Measurements from ENCODE around the gene DOC2B.
"Not testable (repeated sequence)": the region's sequence is repeated elsewhere in the genome, so short reads cannot be mapped to it uniquely, and the experiment has no call there.

DOC2B gene

DNA sequence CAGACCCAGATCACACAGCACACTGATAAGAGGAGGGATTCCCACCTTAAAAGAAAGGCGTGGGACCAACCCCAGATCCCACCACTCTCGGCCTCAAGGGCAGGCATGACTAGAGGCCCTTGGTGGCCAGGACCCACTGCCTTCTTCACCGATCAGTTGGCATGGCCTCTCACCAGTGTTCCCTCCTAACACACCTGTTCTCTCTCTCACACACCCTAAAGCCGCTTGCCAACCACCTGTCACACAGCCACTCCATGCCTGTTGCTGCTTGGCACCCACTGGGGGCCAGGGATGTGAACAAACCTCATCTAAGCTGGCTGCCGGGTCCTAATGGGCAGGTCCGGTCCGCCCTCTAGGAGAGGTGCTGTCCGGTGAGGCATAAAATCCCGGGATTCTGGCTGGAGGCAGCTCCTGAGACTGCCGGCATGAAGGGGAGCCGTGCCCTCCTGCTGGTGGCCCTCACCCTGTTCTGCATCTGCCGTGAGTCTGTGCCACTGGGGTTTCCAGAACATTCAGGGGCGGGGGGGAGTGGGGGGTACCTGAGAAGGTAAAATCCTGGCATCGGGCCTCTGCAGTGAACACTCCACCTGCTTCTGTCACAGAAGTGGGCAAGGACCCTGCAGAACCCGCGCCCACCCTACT is 44.2 kb downstream of the DOC2B start, which contains the start of gene SCGB1C2:
SCGB1C2 (plus strand) TSS at position 404 of the 642 bp plus-strand sequence; CDS start at position 426, 22 bp downstream.
- not testable (repeated sequence) for H3K9ac ChIP-seq (ENCODE audit: low read length in 5 of 5)

DNA sequence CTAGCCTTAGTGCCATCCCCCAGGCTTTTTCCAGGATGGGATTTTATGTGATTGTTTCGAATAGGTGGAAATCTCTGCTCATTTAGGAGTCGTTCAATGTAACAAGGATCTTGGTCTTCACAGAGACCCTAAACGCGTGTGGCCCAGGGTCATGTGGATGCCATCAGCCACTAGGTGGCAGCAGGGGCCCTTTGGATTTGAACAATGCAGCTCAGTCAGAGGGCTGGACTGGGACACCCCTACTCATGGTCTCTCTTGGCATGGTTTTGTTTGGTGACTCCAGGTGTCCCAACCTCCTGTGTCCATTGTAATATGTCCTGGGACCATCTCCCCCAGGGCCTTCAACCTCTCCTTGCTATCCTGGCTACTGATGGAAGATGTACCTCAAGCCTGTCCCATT is 44.9 kb downstream of the DOC2B start:
- H3K9me3 ChIP-seq (ENCODE audit: control insufficient read depth in 5 of 5, low read length in 5 of 5); H3K4me1 ChIP-seq (ENCODE audit: control insufficient read depth in 5 of 5, insufficient read depth in 5 of 5, low read length in 5 of 5): not testable (repeated sequence)

More for the DNA sequence above, 44.2 kb downstream of the DOC2B start, which contains the start of gene SCGB1C2:
- not testable (repeated sequence) for H3K36me3 ChIP-seq (ENCODE audit: control insufficient read depth in 5 of 5, insufficient read depth in 5 of 5, low read length in 5 of 5); H3K27me3 ChIP-seq (ENCODE audit: control insufficient read depth in 5 of 5, insufficient read depth in 4 of 5, low read length in 5 of 5); H3K4me3 ChIP-seq (ENCODE audit: low read depth in 1 of 5, low read length in 5 of 5); H3K27ac ChIP-seq (ENCODE audit: low read depth, low read length); H3K9me3 ChIP-seq (ENCODE audit: control insufficient read depth in 5 of 5, low read length in 5 of 5); H3K4me1 ChIP-seq (ENCODE audit: control insufficient read depth in 5 of 5, insufficient read depth in 5 of 5, low read length in 5 of 5)

DNA sequence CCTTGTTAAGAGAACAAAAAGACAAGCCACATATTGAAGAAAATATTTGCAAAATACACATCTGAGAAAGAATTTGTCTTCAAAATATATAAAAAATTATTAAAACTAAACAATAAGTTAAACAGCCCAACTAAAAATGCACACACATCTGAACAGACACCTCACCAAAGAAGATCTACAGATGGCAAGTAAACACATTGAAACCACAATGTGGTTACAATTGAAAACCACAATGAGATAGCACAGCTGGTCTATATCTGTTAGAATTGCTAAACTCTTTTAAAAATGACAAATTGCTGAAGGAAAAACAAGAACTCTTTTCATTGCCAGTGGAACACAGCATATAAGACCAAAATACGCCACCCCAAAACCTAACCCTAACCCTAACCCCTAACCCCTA is 45.6 kb downstream of the DOC2B start:
- not testable (repeated sequence) for H3K4me3 ChIP-seq (ENCODE audit: low read depth in 1 of 5, low read length in 5 of 5); H3K27me3 ChIP-seq (ENCODE audit: control insufficient read depth in 5 of 5, insufficient read depth in 4 of 5, low read length in 5 of 5); H3K27ac ChIP-seq (ENCODE audit: low read depth, low read length); H3K9me3 ChIP-seq (ENCODE audit: control insufficient read depth in 5 of 5, low read length in 5 of 5); H3K36me3 ChIP-seq (ENCODE audit: control insufficient read depth in 5 of 5, insufficient read depth in 5 of 5, low read length in 5 of 5); H3K4me1 ChIP-seq (ENCODE audit: control insufficient read depth in 5 of 5, insufficient read depth in 5 of 5, low read length in 5 of 5); H3K9ac ChIP-seq (ENCODE audit: low read length in 5 of 5)

More for the DNA sequence above, 44.9 kb downstream of the DOC2B start:
- not testable (repeated sequence) for H3K9ac ChIP-seq (ENCODE audit: low read length in 5 of 5); H3K36me3 ChIP-seq (ENCODE audit: control insufficient read depth in 5 of 5, insufficient read depth in 5 of 5, low read length in 5 of 5); H3K4me3 ChIP-seq (ENCODE audit: low read depth in 1 of 5, low read length in 5 of 5); H3K27me3 ChIP-seq (ENCODE audit: control insufficient read depth in 5 of 5, insufficient read depth in 4 of 5, low read length in 5 of 5); H3K27ac ChIP-seq (ENCODE audit: low read depth, low read length)

DNA sequence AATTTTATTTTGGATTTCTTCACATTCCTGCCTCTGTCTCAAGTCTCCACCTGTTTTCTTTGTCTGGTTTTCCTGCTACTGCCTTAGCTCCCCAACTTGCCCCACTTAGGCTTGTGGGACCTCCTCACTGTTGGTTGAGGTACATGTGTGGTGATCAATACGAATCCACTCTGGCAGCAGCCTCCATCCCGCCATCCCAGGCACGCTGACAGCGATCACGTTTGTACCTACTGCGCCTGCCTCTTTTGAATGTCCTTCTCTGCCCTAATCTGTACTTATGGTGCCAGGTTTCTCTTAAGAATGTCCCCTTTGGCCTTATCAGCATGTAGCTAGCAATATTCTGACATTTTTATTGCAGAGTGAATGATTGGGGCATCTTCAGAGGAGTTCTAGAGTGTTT is 46.4 kb downstream of the DOC2B start:
- H3K9ac ChIP-seq (ENCODE audit: low read length in 5 of 5); H3K36me3 ChIP-seq (ENCODE audit: control insufficient read depth in 5 of 5, insufficient read depth in 5 of 5, low read length in 5 of 5); H3K27me3 ChIP-seq (ENCODE audit: control insufficient read depth in 5 of 5, insufficient read depth in 4 of 5, low read length in 5 of 5); H3K4me1 ChIP-seq (ENCODE audit: control insufficient read depth in 5 of 5, insufficient read depth in 5 of 5, low read length in 5 of 5); H3K9me3 ChIP-seq (ENCODE audit: control insufficient read depth in 5 of 5, low read length in 5 of 5); H3K4me3 ChIP-seq (ENCODE audit: low read depth in 1 of 5, low read length in 5 of 5); H3K27ac ChIP-seq (ENCODE audit: low read depth, low read length): not testable (repeated sequence)

DNA sequence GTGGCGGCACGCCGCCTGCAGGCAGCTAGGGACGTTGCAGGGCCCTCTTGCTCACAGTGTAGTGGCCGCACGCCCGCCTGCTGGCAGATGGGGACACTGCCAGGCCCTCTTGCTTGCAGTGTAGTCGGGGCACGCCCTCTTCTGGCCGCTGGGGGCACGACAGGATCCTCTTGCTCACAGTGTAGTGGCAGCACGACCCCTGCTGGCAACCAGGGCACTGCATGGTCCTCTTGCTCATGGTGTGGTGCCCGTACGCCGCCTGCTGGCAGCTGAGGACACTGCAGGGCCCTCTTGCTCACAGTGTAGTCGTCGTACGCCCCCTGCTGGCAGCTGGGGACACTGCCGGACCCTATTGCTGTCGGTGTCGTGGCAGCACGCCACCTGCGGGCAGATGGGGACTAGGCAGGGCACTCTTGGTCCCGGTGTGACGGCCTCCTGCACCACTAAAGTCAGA is 47.1 kb downstream of the DOC2B start:
- not testable (repeated sequence) for H3K4me1 ChIP-seq (ENCODE audit: control insufficient read depth in 5 of 5, insufficient read depth in 5 of 5, low read length in 5 of 5); H3K9me3 ChIP-seq (ENCODE audit: control insufficient read depth in 5 of 5, low read length in 5 of 5); H3K36me3 ChIP-seq (ENCODE audit: control insufficient read depth in 5 of 5, insufficient read depth in 5 of 5, low read length in 5 of 5); H3K4me3 ChIP-seq (ENCODE audit: low read depth in 1 of 5, low read length in 5 of 5); H3K27ac ChIP-seq (ENCODE audit: low read depth, low read length); H3K27me3 ChIP-seq (ENCODE audit: control insufficient read depth in 5 of 5, insufficient read depth in 4 of 5, low read length in 5 of 5); H3K9ac ChIP-seq (ENCODE audit: low read length in 5 of 5)

DNA sequence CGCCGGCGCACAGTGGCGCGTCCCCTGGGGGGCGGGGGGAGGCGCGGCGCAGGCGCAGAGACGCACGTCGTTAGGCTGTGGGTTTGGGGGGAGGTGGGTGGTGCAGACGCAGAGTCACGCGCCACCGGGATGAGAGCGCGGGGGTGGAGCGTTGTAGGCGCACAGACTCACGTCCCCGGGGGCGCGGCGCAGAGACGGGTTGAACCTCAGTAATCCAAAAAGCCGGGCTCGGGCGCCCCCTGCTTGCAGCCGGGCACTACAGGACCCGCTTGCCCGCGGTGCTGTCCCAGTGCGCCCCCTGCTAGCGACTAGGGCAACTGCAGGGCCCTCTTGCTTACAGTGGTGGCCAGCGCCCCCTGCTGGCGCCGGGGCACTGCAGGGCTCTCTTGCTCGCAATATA is 47.5 kb downstream of the DOC2B start:
- H3K9me3 ChIP-seq (ENCODE audit: control insufficient read depth in 5 of 5, low read length in 5 of 5); H3K36me3 ChIP-seq (ENCODE audit: control insufficient read depth in 5 of 5, insufficient read depth in 5 of 5, low read length in 5 of 5); H3K27me3 ChIP-seq (ENCODE audit: control insufficient read depth in 5 of 5, insufficient read depth in 4 of 5, low read length in 5 of 5); H3K4me1 ChIP-seq (ENCODE audit: control insufficient read depth in 5 of 5, insufficient read depth in 5 of 5, low read length in 5 of 5); H3K27ac ChIP-seq (ENCODE audit: low read depth, low read length); H3K9ac ChIP-seq (ENCODE audit: low read length in 5 of 5); H3K4me3 ChIP-seq (ENCODE audit: low read depth in 1 of 5, low read length in 5 of 5): not testable (repeated sequence)

DNA sequence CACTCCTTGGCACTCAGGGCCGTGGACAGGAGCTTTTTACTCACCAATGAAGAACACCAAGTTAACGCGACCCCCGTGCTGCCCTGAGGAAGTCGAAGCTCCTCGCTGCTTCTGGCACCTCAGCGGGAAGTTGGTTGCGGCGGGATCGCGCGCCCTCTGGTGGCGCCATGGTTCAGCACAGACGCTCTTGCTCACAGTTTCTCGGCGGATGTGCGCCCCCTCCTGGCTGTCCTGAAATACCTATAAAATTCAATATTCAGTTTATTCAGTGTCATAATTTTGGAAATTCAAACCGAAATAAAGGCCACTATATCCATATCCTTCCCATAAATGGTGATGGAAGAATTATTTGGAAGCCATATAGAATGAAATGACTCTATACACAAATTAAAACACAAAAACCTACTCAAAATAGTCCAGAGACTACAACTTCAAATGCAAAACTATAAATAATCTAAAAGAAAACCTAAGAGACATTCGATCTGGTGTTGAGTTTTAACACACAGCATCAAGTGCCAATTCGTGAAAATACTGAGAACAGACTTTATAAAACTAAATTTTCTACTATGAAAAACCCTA is 63.0 kb downstream of the DOC2B start:
- H3K9me3 ChIP-seq (ENCODE audit: control insufficient read depth in 5 of 5, low read length in 5 of 5); H3K9ac ChIP-seq (ENCODE audit: low read length in 5 of 5); H3K27ac ChIP-seq (ENCODE audit: low read depth, low read length); H3K4me1 ChIP-seq (ENCODE audit: control insufficient read depth in 5 of 5, insufficient read depth in 5 of 5, low read length in 5 of 5); H3K4me3 ChIP-seq (ENCODE audit: low read depth in 1 of 5, low read length in 5 of 5); H3K27me3 ChIP-seq (ENCODE audit: control insufficient read depth in 5 of 5, insufficient read depth in 4 of 5, low read length in 5 of 5); H3K36me3 ChIP-seq (ENCODE audit: control insufficient read depth in 5 of 5, insufficient read depth in 5 of 5, low read length in 5 of 5): not testable (repeated sequence)

DNA sequence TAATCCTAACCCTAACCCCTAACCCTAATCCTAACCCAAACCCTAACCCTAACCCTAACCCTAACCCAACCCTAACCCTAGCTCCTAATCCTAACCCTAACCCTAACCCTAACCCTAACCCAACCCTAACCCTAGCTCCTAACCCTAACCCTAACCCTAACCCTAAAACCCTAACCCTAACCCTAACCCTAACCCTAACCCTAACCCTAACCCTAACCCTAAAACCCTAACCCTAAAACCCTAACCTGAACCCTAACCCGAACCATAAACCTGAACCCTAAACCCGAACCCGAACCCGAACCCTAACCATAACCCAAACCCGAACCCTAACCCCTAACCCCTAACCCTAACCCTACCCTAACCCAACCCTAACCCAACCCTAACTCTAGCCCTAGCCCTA is 68.3 kb downstream of the DOC2B start:
- H3K27ac ChIP-seq (ENCODE audit: low read depth, low read length); H3K9ac ChIP-seq (ENCODE audit: low read length in 5 of 5); H3K27me3 ChIP-seq (ENCODE audit: control insufficient read depth in 5 of 5, insufficient read depth in 4 of 5, low read length in 5 of 5); H3K4me3 ChIP-seq (ENCODE audit: low read depth in 1 of 5, low read length in 5 of 5); H3K4me1 ChIP-seq (ENCODE audit: control insufficient read depth in 5 of 5, insufficient read depth in 5 of 5, low read length in 5 of 5); H3K9me3 ChIP-seq (ENCODE audit: control insufficient read depth in 5 of 5, low read length in 5 of 5); H3K36me3 ChIP-seq (ENCODE audit: control insufficient read depth in 5 of 5, insufficient read depth in 5 of 5, low read length in 5 of 5): not testable (repeated sequence)
